SK-N-SH treated with all-trans-retinoic acid at 6 μM for 48 hours (cell line): ENCODE measurements around the gene PLAU.

Experiments used
- ATAC-seq: fragments of 200-7000 bp; cut with Tn5 transposase; 3 replicates; pipeline ENCODE4 v1.9.1; 2020; ENCODE audit warnings: mild to moderate bottlenecking, moderate library complexity
- ARNTL ChIP-seq: fragments of 450-650 bp; formaldehyde crosslinking; IDR thresholded peaks from 2 replicates; pipeline ENCODE4 v1.5.0; 2020; ENCODE audit warnings: low read depth, mild to moderate bottlenecking, moderate library complexity, borderline replicate concordance
- BACH2 ChIP-seq: fragments of 250-450 bp; sonication (Bioruptor Pico); IDR thresholded peaks from 2 replicates; pipeline ENCODE4 v1.9.0; 2021; ENCODE audit warnings: mild to moderate bottlenecking, borderline replicate concordance
- CREB5 ChIP-seq: fragments of 250-450 bp; sonication (Bioruptor Pico); IDR thresholded peaks from 2 replicates; pipeline ENCODE4 v1.5.1; 2020; ENCODE audit warnings: low read depth, mild to moderate bottlenecking, moderate library complexity
- CSDC2 ChIP-seq: fragments of 250-450 bp; sonication (Bioruptor Pico); IDR thresholded peaks from 2 replicates; pipeline ENCODE4 v1.5.0; 2020; ENCODE audit warnings: mild to moderate bottlenecking, moderate library complexity
- CSRNP3 ChIP-seq: fragments of 250-450 bp; sonication (Bioruptor Pico); IDR thresholded peaks from 2 replicates; pipeline ENCODE4 v1.5.1; 2021; ENCODE audit warnings: mild to moderate bottlenecking, moderate library complexity
- ESRRG ChIP-seq: fragments of 250-450 bp; sonication (Bioruptor Pico); IDR thresholded peaks from 2 replicates; pipeline ENCODE4 v1.6.1; 2021; ENCODE audit warnings: mild to moderate bottlenecking
- GLIS3 ChIP-seq: fragments of 250-450 bp; sonication (Bioruptor Pico); IDR thresholded peaks from 2 replicates; pipeline ENCODE4 v1.5.0; 2020; ENCODE audit warnings: mild to moderate bottlenecking, moderate library complexity
- OSR1 ChIP-seq: fragments of 250-450 bp; sonication (Bioruptor Pico); IDR thresholded peaks from 2 replicates; pipeline ENCODE4 v1.8.0; 2022; ENCODE audit warnings: moderate library complexity, mild to moderate bottlenecking, inconsistent platforms
- PATZ1 ChIP-seq: fragments of 250-450 bp; sonication (Bioruptor Pico); IDR thresholded peaks from 2 replicates; pipeline ENCODE4 v1.8.0; 2020; ENCODE audit warnings: mild to moderate bottlenecking, moderate library complexity, borderline replicate concordance
- PPARA ChIP-seq: fragments of 250-450 bp; sonication (Bioruptor Pico); IDR thresholded peaks from 2 replicates; pipeline ENCODE4 v1.5.0; 2020; ENCODE audit warnings: mild to moderate bottlenecking, borderline replicate concordance
- RARB ChIP-seq: fragments of 250-450 bp; sonication (Bioruptor Pico); IDR thresholded peaks from 2 replicates; pipeline ENCODE4 v1.8.0; 2021; ENCODE audit warnings: mild to moderate bottlenecking, moderate library complexity
- SNAI2 ChIP-seq: fragments of 250-450 bp; sonication (Bioruptor Pico); IDR thresholded peaks from 2 replicates; pipeline ENCODE4 v1.5.0; 2020; ENCODE audit warnings: mild to moderate bottlenecking, moderate library complexity
- TOX ChIP-seq: fragments of 250-450 bp; sonication (Bioruptor Pico); IDR thresholded peaks from 2 replicates; pipeline ENCODE4 v1.8.0; 2021; ENCODE audit warnings: mild to moderate bottlenecking, moderate library complexity, borderline replicate concordance
- ZFP3 ChIP-seq: fragments of 250-450 bp; sonication (Bioruptor Pico); IDR thresholded peaks from 2 replicates; pipeline ENCODE4 v1.5.0; 2020; ENCODE audit warnings: mild to moderate bottlenecking, moderate library complexity
- ZFP30 ChIP-seq: fragments of 450-650 bp; formaldehyde crosslinking; IDR thresholded peaks from 2 replicates; pipeline ENCODE4 v1.5.0; 2022; ENCODE audit warnings: mild to moderate bottlenecking, moderate library complexity
- ZNF565 ChIP-seq: fragments of 450-650 bp; formaldehyde crosslinking; conservative IDR thresholded peaks from 2 replicates; pipeline ENCODE4 v1.5.0; 2020; ENCODE audit warnings: low read depth, mild to moderate bottlenecking, moderate library complexity
- TF ChIP-seq, protein P1 (sequence below): fragments of 250-450 bp; sonication (Bioruptor Pico); IDR thresholded peaks from 2 replicates; pipeline ENCODE4 v1.5.0; 2020; ENCODE audit warnings: mild to moderate bottlenecking, moderate library complexity
- TF ChIP-seq, protein P2 (sequence below): fragments of 250-450 bp; sonication (Bioruptor Pico); IDR thresholded peaks from 2 replicates; pipeline ENCODE4 v1.8.0; 2021; ENCODE audit warnings: low read depth, mild to moderate bottlenecking, moderate library complexity, borderline replicate concordance

PLAU gene

GRCh38 chr10:73922007-73922863, 11.3 kb downstream of the PLAU start:
- TF ChIP-seq CSDC2 (CRISPR knock-in tag): no peak
- no peak for TF ChIP-seq PPARA
- no peak for TF ChIP-seq ZNF565 (CRISPR knock-in tag)
- TF ChIP-seq OSR1 (CRISPR knock-in tag): no peak
- no peak for TF ChIP-seq BACH2
- no peak for TF ChIP-seq CSRNP3
- TF ChIP-seq ARNTL (CRISPR knock-in tag): no peak
- TF ChIP-seq, protein P1, sequence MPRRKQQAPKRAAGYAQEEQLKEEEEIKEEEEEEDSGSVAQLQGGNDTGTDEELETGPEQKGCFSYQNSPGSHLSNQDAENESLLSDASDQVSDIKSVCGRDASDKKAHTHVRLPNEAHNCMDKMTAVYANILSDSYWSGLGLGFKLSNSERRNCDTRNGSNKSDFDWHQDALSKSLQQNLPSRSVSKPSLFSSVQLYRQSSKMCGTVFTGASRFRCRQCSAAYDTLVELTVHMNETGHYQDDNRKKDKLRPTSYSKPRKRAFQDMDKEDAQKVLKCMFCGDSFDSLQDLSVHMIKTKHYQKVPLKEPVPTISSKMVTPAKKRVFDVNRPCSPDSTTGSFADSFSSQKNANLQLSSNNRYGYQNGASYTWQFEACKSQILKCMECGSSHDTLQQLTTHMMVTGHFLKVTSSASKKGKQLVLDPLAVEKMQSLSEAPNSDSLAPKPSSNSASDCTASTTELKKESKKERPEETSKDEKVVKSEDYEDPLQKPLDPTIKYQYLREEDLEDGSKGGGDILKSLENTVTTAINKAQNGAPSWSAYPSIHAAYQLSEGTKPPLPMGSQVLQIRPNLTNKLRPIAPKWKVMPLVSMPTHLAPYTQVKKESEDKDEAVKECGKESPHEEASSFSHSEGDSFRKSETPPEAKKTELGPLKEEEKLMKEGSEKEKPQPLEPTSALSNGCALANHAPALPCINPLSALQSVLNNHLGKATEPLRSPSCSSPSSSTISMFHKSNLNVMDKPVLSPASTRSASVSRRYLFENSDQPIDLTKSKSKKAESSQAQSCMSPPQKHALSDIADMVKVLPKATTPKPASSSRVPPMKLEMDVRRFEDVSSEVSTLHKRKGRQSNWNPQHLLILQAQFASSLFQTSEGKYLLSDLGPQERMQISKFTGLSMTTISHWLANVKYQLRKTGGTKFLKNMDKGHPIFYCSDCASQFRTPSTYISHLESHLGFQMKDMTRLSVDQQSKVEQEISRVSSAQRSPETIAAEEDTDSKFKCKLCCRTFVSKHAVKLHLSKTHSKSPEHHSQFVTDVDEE (CRISPR knock-in tag): no peak
- TF ChIP-seq RARB: no peak
- no peak for TF ChIP-seq TOX (CRISPR knock-in tag)
- TF ChIP-seq, protein P2, sequence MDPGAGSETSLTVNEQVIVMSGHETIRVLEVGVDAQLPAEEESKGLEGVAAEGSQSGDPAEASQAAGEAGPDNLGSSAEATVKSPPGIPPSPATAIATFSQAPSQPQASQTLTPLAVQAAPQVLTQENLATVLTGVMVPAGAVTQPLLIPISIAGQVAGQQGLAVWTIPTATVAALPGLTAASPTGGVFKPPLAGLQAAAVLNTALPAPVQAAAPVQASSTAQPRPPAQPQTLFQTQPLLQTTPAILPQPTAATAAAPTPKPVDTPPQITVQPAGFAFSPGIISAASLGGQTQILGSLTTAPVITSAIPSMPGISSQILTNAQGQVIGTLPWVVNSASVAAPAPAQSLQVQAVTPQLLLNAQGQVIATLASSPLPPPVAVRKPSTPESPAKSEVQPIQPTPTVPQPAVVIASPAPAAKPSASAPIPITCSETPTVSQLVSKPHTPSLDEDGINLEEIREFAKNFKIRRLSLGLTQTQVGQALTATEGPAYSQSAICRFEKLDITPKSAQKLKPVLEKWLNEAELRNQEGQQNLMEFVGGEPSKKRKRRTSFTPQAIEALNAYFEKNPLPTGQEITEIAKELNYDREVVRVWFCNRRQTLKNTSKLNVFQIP (CRISPR knock-in tag): no peak
- TF ChIP-seq ZFP30 (CRISPR knock-in tag): no peak
- TF ChIP-seq SNAI2 (CRISPR knock-in tag): no peak
- no peak for TF ChIP-seq GLIS3 (CRISPR knock-in tag)
- no peak for TF ChIP-seq PATZ1 (CRISPR knock-in tag)
- no peak for TF ChIP-seq ESRRG (CRISPR knock-in tag)
- no peak for TF ChIP-seq CREB5 (CRISPR knock-in tag)
- ATAC-seq: no peak

DNA sequence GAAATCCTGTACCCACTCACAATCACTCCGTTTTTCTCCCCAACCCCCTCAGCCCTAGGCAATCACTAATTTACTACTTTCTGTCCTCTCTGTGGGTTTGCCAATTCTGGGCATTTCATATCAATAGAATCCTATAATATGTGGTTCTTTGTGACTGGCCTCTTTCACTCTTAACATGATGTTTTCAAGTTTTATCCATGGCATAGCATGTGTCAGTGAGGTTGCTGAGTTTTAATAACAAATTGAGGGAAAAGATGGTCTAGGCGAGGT, 11.9 kb downstream of the PLAU start:
- TF ChIP-seq CSDC2 (CRISPR knock-in tag) (no peak), ESRRG (CRISPR knock-in tag) (no peak), RARB (no peak), ZFP30 (CRISPR knock-in tag) (no peak), BACH2 (no peak), ZFP3 (CRISPR knock-in tag) (no peak)
- TF ChIP-seq, protein P2 (CRISPR knock-in tag): no peak

More for the DNA sequence above, 11.9 kb downstream of the PLAU start:
- ATAC-seq: no peak
